ENCODE measurements around the gene PHYHIPL. TPM values are rescaled to one million over a fixed set of nuclear protein-coding genes. Genes with fewer than 3 reads are reported as not detected.

Gene PHYHIPL
- polyA plus RNA-seq, 1 of the 3 experiments (the other 2 are of a cell fraction), result 0.44 TPM

DNA sequence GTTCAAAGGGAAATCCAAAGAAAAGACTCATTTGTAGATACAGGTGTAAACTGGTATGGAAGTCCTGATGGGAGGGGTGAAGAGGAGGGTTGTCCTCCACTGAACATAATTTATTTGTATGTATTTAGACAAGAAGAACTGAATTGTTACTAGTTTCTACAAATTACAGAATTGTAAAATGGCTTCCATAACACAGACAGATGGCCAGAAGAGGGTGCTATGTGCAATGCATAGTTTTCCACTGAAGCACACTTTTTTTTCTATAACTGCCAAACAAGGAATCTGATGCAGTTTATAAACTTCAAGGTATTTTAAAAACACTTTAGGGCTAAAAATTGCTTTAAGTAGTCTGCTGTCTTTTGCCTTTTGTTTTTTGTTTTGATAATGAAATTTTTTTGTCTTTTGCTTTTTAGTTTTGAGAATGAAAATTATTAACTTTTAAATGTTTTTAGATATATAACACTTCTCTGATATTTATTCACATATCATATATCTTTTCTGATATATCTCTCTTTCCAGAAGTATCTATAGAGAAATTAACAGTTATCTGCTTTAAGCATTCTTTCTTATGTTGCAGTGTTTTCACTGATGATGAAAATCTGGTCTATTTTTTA is 58.5 kb downstream of the PHYHIPL start:
- POLR2A ChIA-PET, result no interaction called here
- Histone ChIP-seq H3K9me3 (no peaks in the 10 kb centered on the region), H3K27ac (ENCODE audit: low read depth in 2 of 2, low read length in 1 of 2) (no peak overlapping the region)

DNA sequence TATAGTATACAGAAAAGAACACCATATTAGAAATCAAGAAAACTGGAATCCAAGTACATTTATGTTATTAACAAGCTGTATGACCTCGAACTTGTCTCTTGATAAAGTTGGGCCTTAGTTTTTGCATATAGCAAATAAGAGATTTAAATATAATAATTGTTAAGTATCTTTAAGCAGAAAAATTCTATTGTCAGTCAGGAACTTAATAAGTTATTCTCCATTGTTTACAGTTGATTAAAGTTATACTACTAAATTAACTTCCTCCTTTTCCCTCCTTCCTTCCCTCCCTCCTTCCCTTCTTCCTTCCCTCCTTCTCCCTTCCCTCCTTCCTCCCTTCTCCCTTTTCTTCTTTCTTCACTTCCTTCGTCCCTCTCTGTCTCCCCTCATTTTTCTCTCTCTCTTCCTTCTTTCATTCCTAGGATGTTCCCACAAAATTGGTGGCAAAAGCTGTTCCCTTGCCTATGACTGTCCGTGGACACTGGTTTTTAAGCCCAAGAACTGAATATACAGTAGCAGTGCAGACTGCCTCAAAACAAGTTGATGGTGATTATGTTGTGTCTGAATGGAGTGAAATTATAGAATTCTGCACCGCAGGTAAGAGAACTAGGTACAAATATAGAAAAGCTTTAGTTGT is 59.7 kb downstream of the PHYHIPL start:
- Histone ChIP-seq H3K9ac (no peak overlapping the region), H3K79me2 (ENCODE audit: insufficient read depth) (no peaks in the 10 kb centered on the region), H3K27ac (ENCODE audit: low read depth in 2 of 2, low read length in 1 of 2) (no peak overlapping the region), H3K9me3 (no peaks in the 10 kb centered on the region), H3K4me3 (ENCODE audit: low read depth in 2 of 2, low read length in 1 of 2) (no peak overlapping the region), H3K36me3 (replicated peaks in 1 of 2; ENCODE audit: control insufficient read depth in 1 of 2, insufficient read depth in 2 of 2, low read length in 1 of 2) (peaks cover 7 to 39% of the 10 kb centered on the region in 2 experiments), H3K27me3 (ENCODE audit: insufficient read depth) (no peaks in the 10 kb centered on the region), H4K20me1 (ENCODE audit: insufficient read depth) (no peaks in the 10 kb centered on the region), H3K9me2 (no peaks in the 10 kb centered on the region; the same call in 1 of the 2 replicates), H3F3A (replicated peaks; ENCODE audit: insufficient read depth) (no peaks in the 10 kb centered on the region), H2AFZ (ENCODE audit: low read depth) (no peak overlapping the region), H3K4me2 (no peak overlapping the region), H3K4me1 (ENCODE audit: control insufficient read depth in 1 of 2, insufficient read depth in 2 of 2, low read depth in 1 of 2, low read length in 1 of 2) (peaks cover 0 to 5% of the 10 kb centered on the region in 2 experiments; a peak in 2 of 4 replicates)
- no peak for DNase-seq
- 86% methylated on average over 4 of the region's 4 CpGs for WGBS (ENCODE audit: low lambda C conversion rate)
- ChIA-PET CTCF (interaction anchor here (0.6 to 2.5 kb wide), 11 partner anchors 131 to 822 kb away, joined by 3 to 11 read pairs (median 4); no protein-coding TSS in a partner anchor), POLR2A (no interaction called here)
- TF ChIP-seq FOXJ3 (CRISPR knock-in tag; IDR thresholded peaks at IDR 0.05) (no peak), USF1 (IDR thresholded peaks at IDR 0.05; ENCODE audit: borderline replicate concordance, low read depth) (no peak), FOXM1 (IDR thresholded peaks at IDR 0.05; ENCODE audit: low read depth) (no peak), MAX (IDR thresholded peaks at IDR 0.05; ENCODE audit: low read depth) (no peak), NRF1 (IDR thresholded peaks at IDR 0.05; ENCODE audit: low read depth, low read length) (no peak), POLR2AphosphoS5 (IDR thresholded peaks at IDR 0.05; ENCODE audit: low read depth, low read length) (no peak), MEF2A (IDR thresholded peaks at IDR 0.05; ENCODE audit: borderline replicate concordance, low read depth) (no peak), GABPA (IDR thresholded peaks at IDR 0.05; ENCODE audit: low read depth) (no peak), YY1 (IDR thresholded peaks at IDR 0.05; ENCODE audit: low read depth) (no peak), EZH2phosphoT487 (IDR thresholded peaks at IDR 0.05; ENCODE audit: borderline replicate concordance, low read depth) (no peak)
- TF ChIP-seq, protein P1, sequence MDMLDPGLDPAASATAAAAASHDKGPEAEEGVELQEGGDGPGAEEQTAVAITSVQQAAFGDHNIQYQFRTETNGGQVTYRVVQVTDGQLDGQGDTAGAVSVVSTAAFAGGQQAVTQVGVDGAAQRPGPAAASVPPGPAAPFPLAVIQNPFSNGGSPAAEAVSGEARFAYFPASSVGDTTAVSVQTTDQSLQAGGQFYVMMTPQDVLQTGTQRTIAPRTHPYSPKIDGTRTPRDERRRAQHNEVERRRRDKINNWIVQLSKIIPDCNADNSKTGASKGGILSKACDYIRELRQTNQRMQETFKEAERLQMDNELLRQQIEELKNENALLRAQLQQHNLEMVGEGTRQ (IDR thresholded peaks at IDR 0.05; ENCODE audit: borderline replicate concordance, low read depth, low read length), result no peak
- TF ChIP-seq, protein P2, sequence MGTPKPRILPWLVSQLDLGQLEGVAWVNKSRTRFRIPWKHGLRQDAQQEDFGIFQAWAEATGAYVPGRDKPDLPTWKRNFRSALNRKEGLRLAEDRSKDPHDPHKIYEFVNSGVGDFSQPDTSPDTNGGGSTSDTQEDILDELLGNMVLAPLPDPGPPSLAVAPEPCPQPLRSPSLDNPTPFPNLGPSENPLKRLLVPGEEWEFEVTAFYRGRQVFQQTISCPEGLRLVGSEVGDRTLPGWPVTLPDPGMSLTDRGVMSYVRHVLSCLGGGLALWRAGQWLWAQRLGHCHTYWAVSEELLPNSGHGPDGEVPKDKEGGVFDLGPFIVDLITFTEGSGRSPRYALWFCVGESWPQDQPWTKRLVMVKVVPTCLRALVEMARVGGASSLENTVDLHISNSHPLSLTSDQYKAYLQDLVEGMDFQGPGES (IDR thresholded peaks at IDR 0.05; ENCODE audit: low read depth, low read length), result no peak

More for the DNA sequence above, 58.5 kb downstream of the PHYHIPL start:
- Histone ChIP-seq H4K20me1 (ENCODE audit: insufficient read depth) (no peaks in the 10 kb centered on the region), H3K9ac (no peak overlapping the region), H3K9me2 (no peaks in the 10 kb centered on the region; the same call in 1 of the 2 replicates), H3K27me3 (ENCODE audit: insufficient read depth) (no peaks in the 10 kb centered on the region), H3K4me1 (ENCODE audit: control insufficient read depth in 1 of 2, insufficient read depth in 2 of 2, low read depth in 1 of 2, low read length in 1 of 2) (peaks cover 0 to 5% of the 10 kb centered on the region in 2 experiments; a peak in 2 of 4 replicates), H3K4me3 (ENCODE audit: low read depth in 2 of 2, low read length in 1 of 2) (no peak overlapping the region), H3K4me2 (no peak overlapping the region), H3K36me3 (replicated peaks in 1 of 2; ENCODE audit: control insufficient read depth in 1 of 2, insufficient read depth in 2 of 2, low read length in 1 of 2) (peaks cover 7 to 36% of the 10 kb centered on the region in 2 experiments), H3K79me2 (ENCODE audit: insufficient read depth) (no peaks in the 10 kb centered on the region), H2AFZ (ENCODE audit: low read depth) (peak overlapping the region; percentile 40; the same call in 1 of the 2 replicates), H3F3A (replicated peaks; ENCODE audit: insufficient read depth) (no peaks in the 10 kb centered on the region)
- no peak for TF ChIP-seq JUND (IDR thresholded peaks at IDR 0.05)
- no peak for TF ChIP-seq GABPA (IDR thresholded peaks at IDR 0.05; ENCODE audit: low read depth)
- TF ChIP-seq RAD21 (IDR thresholded peaks at IDR 0.05; ENCODE audit: low read length), result peak; percentile 62
- TF ChIP-seq SMC3 (IDR thresholded peaks at IDR 0.05; ENCODE audit: low read depth, low read length), result peak; percentile 55
- TF ChIP-seq RXRA (IDR thresholded peaks at IDR 0.05; ENCODE audit: borderline replicate concordance, low read depth), result no peak
- no peak for TF ChIP-seq POLR2AphosphoS5 (IDR thresholded peaks at IDR 0.05; ENCODE audit: low read depth, low read length)
- TF ChIP-seq NFIC (IDR thresholded peaks at IDR 0.05; ENCODE audit: borderline replicate concordance), result no peak
- peak; percentile 86; the same call in 1 of the 2 replicates for TF ChIP-seq YY1 (IDR thresholded peaks at IDR 0.05; ENCODE audit: low read depth)
- TF ChIP-seq TCF12 (IDR thresholded peaks at IDR 0.05), result peak; percentile 12; the same call in 1 of the 2 replicates
- TF ChIP-seq FOSL2 (IDR thresholded peaks at IDR 0.05; ENCODE audit: borderline replicate concordance, low read depth), result no peak
- no peak for TF ChIP-seq SIN3A (IDR thresholded peaks at IDR 0.05; ENCODE audit: borderline replicate concordance, low read depth, low read length)
- peak; percentile 82 for TF ChIP-seq CTCF (IDR thresholded peaks at IDR 0.05)
- CTCF ChIA-PET, result interaction anchor here (2.5 kb wide), 2 partner anchors 283 to 345 kb away, joined by 10 to 11 read pairs; no protein-coding TSS in a partner anchor
- no peak for DNase-seq
